GM06990 (cell line): Measurements from ENCODE around the gene LAYN.

Experiments used
- DNase-seq: peaks from one replicate; pipeline ENCODE4 v3.0.0-alpha.2; 2011; ENCODE audit not compliant: insufficient read length; ENCODE audit errors: extremely low read depth
- H3K27me3 ChIP-seq: replicated peaks from 2 replicates; pipeline ENCODE4 v1.6.0; 2011; ENCODE audit warnings: low read length; ENCODE audit not compliant: control insufficient read depth, insufficient read depth
- H3K36me3 ChIP-seq: 2 replicates; pipeline ENCODE4 v1.5.1; 2011; ENCODE audit warnings: low read length; ENCODE audit not compliant: control insufficient read depth, insufficient read depth
- H3K4me3 ChIP-seq: replicated peaks from 2 replicates; pipeline ENCODE4 v1.5.1; 2011; ENCODE audit warnings: low read depth, mild to moderate bottlenecking, control low read depth, low read length
- TF ChIP-seq, protein P1 (sequence below): IDR thresholded peaks from 2 replicates; pipeline ENCODE4 v1.5.1; 2011; ENCODE audit warnings: low read length, control low read depth, mild to moderate bottlenecking, inconsistent platforms; ENCODE audit not compliant: insufficient read depth, poor library complexity, severe bottlenecking

Gene LAYN

DNA sequence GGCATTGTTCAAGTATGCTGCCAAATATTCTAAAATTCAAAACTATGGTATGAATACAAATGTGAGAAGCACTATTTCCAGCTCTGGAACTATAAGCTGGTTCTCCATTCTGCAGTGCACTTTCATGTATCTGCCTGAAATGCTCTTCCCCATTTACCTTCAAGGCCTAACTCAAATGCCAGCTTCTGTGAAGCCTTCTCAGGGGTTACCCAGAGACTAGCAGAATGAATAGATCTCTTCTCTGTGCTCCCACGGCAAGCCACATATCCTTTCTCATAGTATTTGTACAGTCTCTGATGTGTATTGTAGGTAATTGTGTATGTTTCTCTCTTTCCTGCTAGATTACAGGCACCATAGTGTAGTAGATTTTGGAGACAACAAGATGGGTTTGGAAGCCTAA, 21.9 kb upstream of the LAYN start:
- Histone ChIP-seq H3K27me3 (no peaks in the 10 kb centered on the region), H3K4me3 (no peak overlapping the region), H3K36me3 (no peaks in the 10 kb centered on the region)
- TF ChIP-seq, protein P1, sequence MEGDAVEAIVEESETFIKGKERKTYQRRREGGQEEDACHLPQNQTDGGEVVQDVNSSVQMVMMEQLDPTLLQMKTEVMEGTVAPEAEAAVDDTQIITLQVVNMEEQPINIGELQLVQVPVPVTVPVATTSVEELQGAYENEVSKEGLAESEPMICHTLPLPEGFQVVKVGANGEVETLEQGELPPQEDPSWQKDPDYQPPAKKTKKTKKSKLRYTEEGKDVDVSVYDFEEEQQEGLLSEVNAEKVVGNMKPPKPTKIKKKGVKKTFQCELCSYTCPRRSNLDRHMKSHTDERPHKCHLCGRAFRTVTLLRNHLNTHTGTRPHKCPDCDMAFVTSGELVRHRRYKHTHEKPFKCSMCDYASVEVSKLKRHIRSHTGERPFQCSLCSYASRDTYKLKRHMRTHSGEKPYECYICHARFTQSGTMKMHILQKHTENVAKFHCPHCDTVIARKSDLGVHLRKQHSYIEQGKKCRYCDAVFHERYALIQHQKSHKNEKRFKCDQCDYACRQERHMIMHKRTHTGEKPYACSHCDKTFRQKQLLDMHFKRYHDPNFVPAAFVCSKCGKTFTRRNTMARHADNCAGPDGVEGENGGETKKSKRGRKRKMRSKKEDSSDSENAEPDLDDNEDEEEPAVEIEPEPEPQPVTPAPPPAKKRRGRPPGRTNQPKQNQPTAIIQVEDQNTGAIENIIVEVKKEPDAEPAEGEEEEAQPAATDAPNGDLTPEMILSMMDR: no peak
- DNase-seq: no peak

DNA sequence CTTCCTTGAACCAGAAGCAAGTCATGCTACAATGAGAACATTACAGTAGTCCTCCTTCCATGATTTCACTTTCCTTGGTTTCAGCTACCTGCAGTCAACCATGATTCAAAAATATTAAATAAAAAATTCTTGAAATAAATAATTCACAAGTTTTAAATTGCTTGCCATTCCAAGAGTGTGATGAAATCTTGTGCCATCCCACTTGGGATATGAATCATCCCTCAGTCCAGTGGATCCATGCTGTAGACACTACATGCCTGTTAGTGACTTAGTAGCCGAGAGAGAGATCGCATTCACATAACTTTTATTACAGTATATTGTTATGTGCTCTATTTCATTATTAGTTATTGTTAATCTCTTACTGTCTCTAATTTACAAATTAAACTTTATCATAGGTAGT, 20.0 kb upstream of the LAYN start:
- TF ChIP-seq, protein P1: no peak
- Histone ChIP-seq H3K4me3 (no peak overlapping the region), H3K36me3 (no peaks in the 10 kb centered on the region), H3K27me3 (no peaks in the 10 kb centered on the region)
- DNase-seq: no peak

DNA sequence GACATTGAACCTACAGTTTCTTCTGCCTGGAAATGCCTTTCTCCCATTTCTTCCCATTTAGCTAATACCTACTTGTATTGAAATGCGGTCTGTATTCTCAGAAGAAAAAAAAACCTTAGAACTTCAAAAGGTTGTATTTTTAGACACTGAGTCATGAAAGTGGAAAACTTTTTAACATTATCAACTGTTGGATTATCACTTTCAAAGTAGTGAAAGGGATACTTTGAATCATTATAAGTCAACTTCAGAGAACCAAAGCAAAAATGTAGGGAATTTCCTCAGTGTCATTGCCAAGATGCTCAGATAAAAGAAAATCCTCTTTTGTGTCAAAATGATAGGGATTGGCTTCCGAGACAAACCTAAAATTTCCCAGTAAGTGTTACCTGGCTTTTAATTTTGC, 19.4 kb upstream of the LAYN start:
- no peak overlapping the region for H3K4me3 ChIP-seq
- no peak for DNase-seq
- no peaks in the 10 kb centered on the region for H3K36me3 ChIP-seq
- TF ChIP-seq, protein P1: no peak
- H3K27me3 ChIP-seq: no peaks in the 10 kb centered on the region

DNA sequence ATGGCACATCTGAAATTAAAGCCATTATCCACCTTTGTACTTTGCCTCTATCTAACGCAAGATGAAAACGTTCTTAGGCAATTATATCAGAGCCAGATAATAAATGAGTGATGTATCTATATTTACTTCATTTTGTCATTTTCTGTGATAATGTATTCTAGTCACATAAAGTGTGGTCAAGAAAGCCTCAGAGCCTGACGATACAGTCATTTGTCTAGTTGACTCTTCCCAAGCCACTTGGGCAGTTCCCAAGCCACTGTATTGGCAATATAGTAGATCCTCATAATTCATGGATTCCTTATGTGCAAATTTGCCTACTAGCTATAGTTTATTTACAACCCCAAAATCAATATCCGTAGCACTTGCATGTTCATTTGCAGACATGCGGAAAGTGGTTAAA, 18.1 kb upstream of the LAYN start:
- no peak overlapping the region for H3K4me3 ChIP-seq
- H3K36me3 ChIP-seq: no peaks in the 10 kb centered on the region
- no peaks in the 10 kb centered on the region for H3K27me3 ChIP-seq
- TF ChIP-seq, protein P1: no peak
- no peak for DNase-seq

DNA sequence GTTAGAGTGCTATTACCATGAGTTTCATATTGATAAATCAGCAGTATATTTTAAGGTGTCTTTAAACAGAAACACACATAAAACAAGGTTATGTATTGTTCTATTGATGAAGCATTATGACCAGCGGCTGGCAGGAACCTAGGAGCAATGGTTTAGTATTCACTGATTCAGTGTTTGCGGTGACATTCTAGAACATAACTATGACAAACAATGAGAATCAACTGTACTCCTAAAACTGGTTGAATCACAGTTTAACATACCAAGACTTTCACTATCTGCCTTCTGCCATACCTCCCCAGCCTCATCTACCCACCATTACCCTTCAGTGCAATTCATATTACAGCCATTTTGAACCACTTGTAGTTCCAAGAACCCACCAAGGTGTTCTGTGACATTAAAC, 17.2 kb upstream of the LAYN start:
- Histone ChIP-seq H3K27me3 (no peaks in the 10 kb centered on the region), H3K4me3 (no peak overlapping the region), H3K36me3 (no peaks in the 10 kb centered on the region)
- TF ChIP-seq, protein P1: no peak
- no peak for DNase-seq

DNA sequence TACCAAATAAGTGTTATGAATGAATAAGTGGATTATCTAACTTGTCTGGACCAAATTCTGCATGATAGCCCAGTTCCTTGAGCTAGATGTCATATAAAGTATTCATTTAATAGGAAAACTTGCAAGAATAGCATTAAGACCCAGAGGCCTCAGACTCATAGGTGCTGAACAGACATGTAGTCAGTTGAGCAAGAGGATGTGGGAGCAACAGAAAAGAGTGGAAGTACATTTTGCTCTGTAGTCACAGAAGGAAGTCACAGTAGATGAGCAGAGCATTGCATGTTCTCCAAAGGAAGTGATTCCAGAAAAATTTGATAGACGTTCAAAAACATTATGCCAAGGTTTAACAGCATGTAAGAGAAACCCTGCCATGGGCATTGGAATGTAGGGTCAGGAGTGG, 16.5 kb upstream of the LAYN start:
- no peak for DNase-seq
- Histone ChIP-seq H3K4me3 (no peak overlapping the region), H3K36me3 (no peaks in the 10 kb centered on the region), H3K27me3 (no peaks in the 10 kb centered on the region)
- TF ChIP-seq, protein P1: no peak
